Stimulated activated CD8-positive, alpha-beta memory T cell treated with anti-CD3 and anti-CD28 coated beads, Interleukin-15, amount 100 ng/mL, for 1 hour (primary cell): ENCODE measurements around the gene NFATC3.
A peak's percentile ranks its signal among the peaks of the same experiment; 100 is the strongest.

Experiments used
- DNase-seq: peaks from one replicate; pipeline ENCODE4 v3.0.0-alpha.2; 2020; ENCODE audit warnings: low read depth

The NFATC3 gene

GRCh38 chr16:68233085-68233834, 148.1 kb downstream of the NFATC3 start:
- no peak for DNase-seq

- DNase-seq: no peak
Measured at GRCh38 chr16:68233835-68234187, 148.6 kb downstream of the NFATC3 start.

- DNase-seq: no peak
Measured at GRCh38 chr16:68234188-68235107, 149.3 kb downstream of the NFATC3 start.

GRCh38 chr16:68235108-68235886, 150.1 kb downstream of the NFATC3 start:
- no peak for DNase-seq

- DNase-seq: no peak
Measured at GRCh38 chr16:68235887-68236136, 150.6 kb downstream of the NFATC3 start, which contains the start of gene ESRP2. ESRP2 (minus strand) TSS chr16:68236127; CDS start chr16:68236045, 82 bp downstream.

GRCh38 chr16:68236137-68236825, 151.1 kb downstream of the NFATC3 start:
- no peak for DNase-seq

GRCh38 chr16:68236826-68237242, 151.7 kb downstream of the NFATC3 start:
- no peak for DNase-seq

- peak; percentile 67 for DNase-seq
Measured at GRCh38 chr16:68237243-68238028, 152.3 kb downstream of the NFATC3 start.

GRCh38 chr16:68238029-68238345, 152.8 kb downstream of the NFATC3 start:
- DNase-seq: no peak

GRCh38 chr16:68242085-68242484, 156.9 kb downstream of the NFATC3 start:
- no peak for DNase-seq

- no peak for DNase-seq
Measured at GRCh38 chr16:68242926-68243858, 158.0 kb downstream of the NFATC3 start.

GRCh38 chr16:68244481-68244902, 159.3 kb downstream of the NFATC3 start:
- DNase-seq: no peak

GRCh38 chr16:68244903-68245853, 160.0 kb downstream of the NFATC3 start, which contains the start of gene PLA2G15:
PLA2G15 (plus strand) TSS chr16:68245373; CDS start chr16:68245427, 54 bp downstream.
- peak; percentile 95 for DNase-seq

GRCh38 chr16:68246121-68246520, 161.0 kb downstream of the NFATC3 start:
- DNase-seq: no peak

GRCh38 chr16:68246666-68247065, 161.5 kb downstream of the NFATC3 start:
- no peak for DNase-seq

GRCh38 chr16:68247400-68247799, 162.2 kb downstream of the NFATC3 start:
- no peak for DNase-seq

GRCh38 chr16:68247932-68248331, 162.8 kb downstream of the NFATC3 start:
- DNase-seq: no peak

GRCh38 chr16:68249371-68249770, 164.2 kb downstream of the NFATC3 start:
- no peak for DNase-seq

- DNase-seq: no peak
Measured at GRCh38 chr16:68250951-68251350, 165.8 kb downstream of the NFATC3 start.
